Fibroblast of skin of right quadriceps (primary cell): ENCODE measurements around the gene NLGN1.

ENCODE experiments used
- DNase-seq: peaks from one replicate; pipeline ENCODE4 v3.0.0-alpha.2; 2013

NLGN1 gene

GRCh38 chr3:173923204-173923603 lies 525.7 kb downstream of the NLGN1 start:
- no peak for DNase-seq

- DNase-seq = no peak
Observed at GRCh38 chr3:173930251-173930650, 532.7 kb downstream of the NLGN1 start.

- DNase-seq = peak; percentile 72
Observed at GRCh38 chr3:173932624-173933023, 535.1 kb downstream of the NLGN1 start.

- no peak for DNase-seq
Observed at GRCh38 chr3:173933113-173933512, 535.6 kb downstream of the NLGN1 start.

GRCh38 chr3:173936316-173936715 lies 538.8 kb downstream of the NLGN1 start:
- DNase-seq = no peak

- DNase-seq = peak; percentile 57
Observed at GRCh38 chr3:173938159-173938558, 540.6 kb downstream of the NLGN1 start.

GRCh38 chr3:173938616-173939015 lies 541.1 kb downstream of the NLGN1 start:
- peak; percentile 58 for DNase-seq

- no peak for DNase-seq
Observed at GRCh38 chr3:173939331-173939730, 541.8 kb downstream of the NLGN1 start.

- no peak for DNase-seq
Observed at GRCh38 chr3:173943264-173943663, 545.7 kb downstream of the NLGN1 start.

- DNase-seq = no peak
Observed at GRCh38 chr3:173945170-173945569, 547.6 kb downstream of the NLGN1 start.

GRCh38 chr3:173945806-173946205 lies 548.3 kb downstream of the NLGN1 start:
- DNase-seq = no peak

- no peak for DNase-seq
Observed at GRCh38 chr3:173954647-173955046, 557.1 kb downstream of the NLGN1 start.

GRCh38 chr3:173957646-173958045 lies 560.1 kb downstream of the NLGN1 start:
- no peak for DNase-seq

- no peak for DNase-seq
Observed at GRCh38 chr3:173958805-173959204, 561.3 kb downstream of the NLGN1 start.

- peak; percentile 59 for DNase-seq
Observed at GRCh38 chr3:173970281-173970680, 572.7 kb downstream of the NLGN1 start.

- peak; percentile 8 for DNase-seq
Observed at GRCh38 chr3:173976281-173976680, 578.7 kb downstream of the NLGN1 start.

GRCh38 chr3:173977747-173978146 lies 580.2 kb downstream of the NLGN1 start:
- peak; percentile 66 for DNase-seq

GRCh38 chr3:173983343-173983742 lies 585.8 kb downstream of the NLGN1 start:
- peak; percentile 85 for DNase-seq

GRCh38 chr3:173986861-173987410 lies 589.4 kb downstream of the NLGN1 start:
- no peak for DNase-seq

GRCh38 chr3:173988909-173989308 lies 591.4 kb downstream of the NLGN1 start:
- no peak for DNase-seq

- DNase-seq = no peak
Observed at GRCh38 chr3:173992416-173992815, 594.9 kb downstream of the NLGN1 start.

- peak; percentile 66 for DNase-seq
Observed at GRCh38 chr3:173993299-173993698, 595.8 kb downstream of the NLGN1 start.

GRCh38 chr3:174000675-174001074 lies 603.1 kb downstream of the NLGN1 start:
- no peak for DNase-seq

- no peak for DNase-seq
Observed at GRCh38 chr3:174002543-174002942, 605.0 kb downstream of the NLGN1 start.

GRCh38 chr3:174010907-174011306 lies 613.4 kb downstream of the NLGN1 start:
- no peak for DNase-seq

GRCh38 chr3:174016186-174016585 lies 618.6 kb downstream of the NLGN1 start:
- peak; percentile 80 for DNase-seq
